CD4-positive, alpha-beta T cell treated with Interferon alpha-2 for 1 hour (primary cell): ENCODE measurements around the gene RGL1.

Source experiments
- DNase-seq, 2 donors: peaks; one replicate each; pipeline ENCODE4 v3.0.0-alpha.2; 2020 to 2022

RGL1 gene

DNA sequence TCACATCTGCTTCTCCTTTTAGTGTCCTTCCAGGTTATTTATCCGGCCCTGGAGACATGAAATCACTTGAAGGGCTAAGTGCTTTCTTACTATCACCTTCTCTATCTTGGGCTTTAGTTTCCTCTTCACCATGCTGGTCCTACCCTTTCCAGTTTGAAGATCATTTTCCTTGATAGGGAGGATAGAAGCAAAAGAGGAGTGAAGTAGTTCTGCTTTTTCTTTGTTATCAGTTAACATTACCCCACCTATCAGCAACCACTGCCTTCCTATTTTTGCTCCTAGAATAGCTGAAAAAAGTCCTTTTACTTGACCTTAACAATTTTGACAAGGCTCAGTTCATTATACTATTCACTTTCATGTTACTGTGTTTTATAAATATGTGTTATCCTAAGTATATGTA, 19.4 kb downstream of the RGL1 start:
- DNase-seq = no peak

DNA sequence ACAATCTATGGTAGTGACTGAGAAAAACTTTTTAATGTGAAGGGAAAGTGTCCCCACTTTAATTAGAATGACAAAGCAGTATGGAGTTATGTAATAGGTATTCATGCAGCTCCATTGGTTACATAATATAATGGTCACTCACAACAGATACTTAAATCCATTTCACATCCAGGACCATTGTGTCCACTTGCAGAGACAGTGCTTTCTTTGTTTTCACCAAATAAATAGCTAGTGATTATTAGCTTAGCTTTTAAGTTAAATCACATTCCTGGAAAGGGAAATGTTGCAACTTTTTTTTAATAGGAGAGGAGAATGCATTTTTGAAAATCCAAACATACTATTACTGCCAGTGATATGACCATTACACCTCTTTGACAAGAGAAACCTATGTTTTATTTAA, 22.9 kb downstream of the RGL1 start:
- DNase-seq = no peak

GRCh38 chr1:183830389-183830788, 25.5 kb downstream of the RGL1 start:
- no peak for DNase-seq

GRCh38 chr1:183831311-183831710, 26.4 kb downstream of the RGL1 start:
- no peak for DNase-seq

DNA sequence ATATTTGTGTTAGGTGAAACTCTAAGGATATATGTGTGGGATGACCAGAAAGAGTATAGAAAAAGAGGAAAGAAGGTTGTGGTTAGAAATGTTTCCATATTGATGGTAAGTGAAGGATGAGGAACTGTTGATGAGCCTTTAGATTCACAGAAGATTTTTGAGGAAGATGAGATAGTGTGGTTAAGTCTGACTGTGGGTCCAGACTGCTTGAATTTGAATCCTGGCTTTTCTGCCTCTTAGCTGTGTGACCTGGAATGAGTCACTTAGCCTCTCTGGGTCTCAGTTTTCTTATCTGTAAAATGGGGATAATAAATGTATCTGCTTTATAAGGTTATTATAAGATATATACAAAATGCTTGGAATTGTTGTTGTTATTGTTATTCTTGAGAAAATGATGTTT, 27.5 kb downstream of the RGL1 start:
- DNase-seq = no peak

- DNase-seq = no peak
These were observed 29.6 kb downstream of the RGL1 start for GRCh38 chr1:183834568-183834967.

GRCh38 chr1:183836598-183836997, 31.7 kb downstream of the RGL1 start:
- DNase-seq = no peak

GRCh38 chr1:183837062-183837461, 32.1 kb downstream of the RGL1 start:
- DNase-seq = no peak

DNA sequence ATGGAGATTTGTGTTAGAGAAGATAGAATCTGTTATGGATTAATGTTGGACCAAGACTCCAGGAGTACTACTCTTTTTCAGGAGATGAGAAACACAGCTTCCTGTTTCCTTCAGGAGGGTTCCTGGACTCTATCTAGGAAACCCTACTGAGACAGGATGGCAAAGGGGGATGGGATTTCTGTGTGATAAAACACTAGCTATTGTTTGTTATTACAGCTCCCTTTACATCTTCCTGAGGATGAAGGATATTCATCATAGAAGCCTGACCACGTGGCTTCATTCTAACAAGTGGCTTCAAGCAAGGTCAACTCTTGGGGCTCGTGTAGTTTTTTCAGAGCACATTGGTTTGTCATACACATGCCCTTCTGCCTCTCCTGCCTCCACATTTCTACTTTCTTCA, 33.3 kb downstream of the RGL1 start:
- DNase-seq = no peak

- no peak for DNase-seq
These were observed 35.2 kb downstream of the RGL1 start for GRCh38 chr1:183840140-183840539.

GRCh38 chr1:183841550-183841949, 36.6 kb downstream of the RGL1 start:
- no peak for DNase-seq

GRCh38 chr1:183841950-183842794, 37.3 kb downstream of the RGL1 start:
- peak in 1 of 2 donors; percentile 12 for DNase-seq

DNA sequence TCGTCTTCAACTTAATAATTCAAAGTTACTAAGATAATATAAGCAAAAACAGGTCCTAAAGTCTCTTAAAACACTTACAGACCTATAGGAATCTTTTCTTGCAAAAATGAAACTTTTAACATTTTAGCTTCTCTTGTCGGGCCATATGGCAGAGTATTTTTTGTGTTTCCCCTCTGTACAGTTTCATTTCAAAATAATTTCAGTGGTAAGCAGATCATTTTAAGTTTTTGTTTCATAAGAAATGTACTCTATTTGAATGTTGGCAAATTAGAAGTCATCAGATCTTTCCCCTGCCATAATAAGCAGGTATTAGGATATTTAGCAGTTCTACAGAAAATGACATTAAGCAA, 37.9 kb downstream of the RGL1 start:
- DNase-seq = no peak

GRCh38 chr1:183844806-183845205, 39.9 kb downstream of the RGL1 start:
- no peak for DNase-seq

DNA sequence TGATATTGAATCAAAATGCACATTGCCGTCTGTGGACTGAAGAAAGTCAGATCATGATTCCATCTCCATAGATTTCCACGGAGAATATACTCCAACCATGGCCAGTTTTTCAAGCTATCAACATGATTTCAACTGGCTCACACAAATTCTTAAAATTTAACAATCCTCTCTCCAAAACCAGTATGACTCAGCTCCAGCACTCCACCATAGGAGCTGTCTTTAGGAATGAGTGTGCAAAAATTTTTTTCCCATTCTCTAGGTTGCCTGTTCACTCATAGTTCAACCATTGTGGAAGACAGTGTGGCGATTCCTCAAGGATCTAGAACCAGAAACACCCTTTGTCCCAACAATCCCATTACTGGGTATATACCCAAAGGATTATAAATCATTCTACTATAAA, 40.8 kb downstream of the RGL1 start:
- DNase-seq = no peak

DNA sequence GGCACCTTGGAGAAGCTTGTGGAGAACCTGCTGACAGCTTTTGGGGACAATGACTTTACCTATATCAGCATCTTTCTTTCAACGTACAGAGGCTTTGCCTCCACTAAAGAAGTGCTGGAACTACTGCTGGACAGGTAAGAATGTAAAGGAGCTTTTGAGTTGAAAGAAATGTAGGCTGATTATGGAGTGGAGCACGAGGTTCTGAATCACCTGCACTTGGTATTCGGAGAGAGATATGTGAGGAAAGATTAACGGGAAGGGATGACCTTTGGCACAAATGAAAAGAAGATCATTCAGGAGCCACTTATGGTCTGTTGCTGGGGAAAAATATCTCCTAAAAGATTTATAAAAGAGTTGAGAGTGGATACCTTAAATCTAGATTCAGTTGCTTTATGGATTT, 42.7 kb downstream of the RGL1 start:
- no peak for DNase-seq

DNA sequence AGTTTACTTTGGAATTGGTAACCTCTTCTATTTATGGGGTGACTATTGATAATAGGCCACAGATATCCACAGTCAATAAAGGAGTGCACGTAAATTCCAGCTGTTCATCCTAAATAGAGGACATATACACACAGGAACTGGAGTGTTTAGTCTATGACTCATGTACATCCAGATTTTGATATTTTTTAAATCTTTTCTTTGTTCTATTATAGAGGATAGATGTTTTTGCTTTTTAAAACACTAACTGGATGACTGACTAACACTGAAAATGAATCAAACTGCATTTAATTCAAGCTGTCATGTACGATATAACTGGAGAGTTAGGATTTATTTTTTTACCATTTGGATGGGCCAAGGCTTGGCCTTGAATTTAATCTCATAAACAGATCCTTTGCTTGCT, 45.9 kb downstream of the RGL1 start:
- no peak for DNase-seq

DNA sequence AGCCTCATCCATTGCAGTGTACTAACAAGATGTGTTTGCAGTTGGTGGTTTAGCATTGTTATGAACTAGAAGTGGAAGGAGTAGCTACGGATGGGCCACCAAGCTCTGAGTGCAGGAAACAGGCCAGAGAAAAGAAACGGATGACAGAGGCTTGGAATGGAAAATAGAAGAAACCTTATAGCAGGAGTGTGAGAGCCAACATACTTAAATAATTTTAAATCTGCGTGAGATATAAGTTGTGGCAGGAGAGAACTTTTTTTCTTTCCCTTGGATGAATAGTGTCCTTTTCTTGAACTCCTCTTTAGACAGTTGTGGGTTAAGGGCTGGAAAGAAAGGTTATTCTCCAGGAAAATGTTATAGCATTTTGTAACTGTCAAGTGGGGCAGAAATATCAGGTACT, 54.2 kb downstream of the RGL1 start:
- no peak for DNase-seq

GRCh38 chr1:183859831-183860230, 54.9 kb downstream of the RGL1 start:
- DNase-seq = no peak

- DNase-seq = no peak
These were observed 58.0 kb downstream of the RGL1 start for GRCh38 chr1:183862967-183863366.

- no peak for DNase-seq
These were observed 58.9 kb downstream of the RGL1 start for GRCh38 chr1:183863852-183864251.

GRCh38 chr1:183864611-183865010, 59.7 kb downstream of the RGL1 start:
- DNase-seq = no peak

GRCh38 chr1:183869230-183869629, 64.3 kb downstream of the RGL1 start:
- no peak for DNase-seq

DNA sequence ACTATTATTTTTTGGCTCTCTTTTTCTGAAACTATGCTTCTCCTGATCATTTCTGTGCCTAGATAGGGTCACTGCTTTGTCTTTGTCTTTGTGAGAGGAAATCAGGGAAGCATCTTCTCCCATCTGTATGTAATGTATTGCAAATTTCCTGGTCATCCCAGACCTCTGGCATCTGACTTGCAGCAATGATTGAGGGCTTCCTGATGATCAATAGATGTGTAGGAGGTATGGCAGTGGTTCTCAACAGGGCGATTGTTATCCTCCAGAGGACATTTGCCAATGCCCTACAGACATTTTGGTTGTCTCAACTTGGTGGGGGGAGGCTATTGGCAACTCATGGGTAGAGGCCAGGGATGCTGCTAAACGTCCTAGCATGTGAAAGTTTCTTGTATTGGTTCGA, 64.7 kb downstream of the RGL1 start:
- DNase-seq = no peak

DNA sequence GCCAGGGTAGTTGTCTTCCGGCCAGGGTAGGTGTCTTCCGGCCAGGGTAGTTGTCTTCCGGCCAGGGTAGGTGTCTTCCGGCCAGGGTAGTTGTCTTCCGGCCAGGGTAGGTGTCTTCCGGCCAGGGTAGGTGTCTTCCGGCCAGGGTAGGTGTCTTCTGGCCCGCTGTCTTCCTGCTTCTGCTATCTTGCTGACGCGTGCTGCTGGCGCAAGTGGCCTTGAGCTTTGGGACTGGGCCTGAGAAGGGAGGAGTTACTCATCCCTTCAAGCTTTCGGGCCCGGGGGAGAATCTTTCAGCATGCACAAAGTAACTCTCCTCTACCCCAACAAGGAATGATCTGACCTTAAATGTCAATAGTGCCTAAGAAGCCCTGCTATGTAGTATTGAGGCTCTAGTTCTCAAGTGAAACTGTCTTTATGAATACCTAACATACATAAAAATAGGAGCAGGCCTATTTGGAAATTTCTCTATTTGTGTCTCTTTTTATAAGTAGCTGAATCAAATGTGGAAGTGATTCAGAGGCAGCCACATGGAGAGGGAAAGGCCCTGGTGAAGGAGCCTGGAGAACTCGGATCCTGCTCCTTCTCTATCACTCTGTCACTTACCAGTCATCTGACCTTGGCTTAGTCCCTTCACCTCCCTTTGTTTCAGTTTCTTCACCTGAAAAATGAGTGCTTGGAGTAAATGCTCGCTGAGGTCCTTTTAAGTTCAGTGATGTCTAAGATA, 65.6 kb downstream of the RGL1 start:
- no peak for DNase-seq
